ENCODE measurements around the gene UNG. TPM values are rescaled to one million over a fixed set of nuclear protein-coding genes. Genes with fewer than 3 reads are reported as not detected.

Gene UNG
- total and polyA plus RNA-seq, 2 of the 4 experiments (the other 2 are of a cell fraction): 13.3 to 16.0 TPM

- Histone ChIP-seq H4K8ac (ENCODE audit: low read depth in 2 of 2, low read length in 2 of 2) (no peak overlapping the region), H4K5ac (ENCODE audit: low read depth, low read length) (no peak overlapping the region), H3K23ac (ENCODE audit: low read depth, low read length) (no peak overlapping the region), H3K79me1 (ENCODE audit: low read depth in 1 of 2, low read length in 2 of 2) (no peaks in the 10 kb centered on the region; a peak in 1 of 4 replicates), H3K27me3 (ENCODE audit: control insufficient read depth, insufficient read depth, low read length) (no peaks in the 10 kb centered on the region), H3K27ac (ENCODE audit: insufficient read depth, low read length) (no peak overlapping the region), H3K9ac (ENCODE audit: low read depth, low read length) (no peak overlapping the region), H3K36me3 (ENCODE audit: control insufficient read depth, insufficient read depth, low read length) (no peaks in the 10 kb centered on the region), H2BK120ac (ENCODE audit: low read depth, low read length) (no peak overlapping the region), H3K4ac (ENCODE audit: low read depth, low read length) (no peak overlapping the region), H3K4me1 (ENCODE audit: control insufficient read depth, insufficient read depth, low read length) (no peaks in the 10 kb centered on the region), H3K18ac (ENCODE audit: low read depth, low read length) (no peak overlapping the region), H3K4me3 (ENCODE audit: insufficient read depth, low read depth, low read length) (no peak overlapping the region), H3K14ac (replicated peaks; ENCODE audit: low read depth, low read length) (no peak overlapping the region), H2BK20ac (ENCODE audit: low read depth, low read length) (no peak overlapping the region), H3K56ac (ENCODE audit: extremely low read depth, insufficient read depth, low read length) (no peak overlapping the region), H4K91ac (ENCODE audit: insufficient read depth, low read depth, low read length) (no peak overlapping the region), H2AFZ (replicated peaks; ENCODE audit: low read length, poor library complexity) (no peak overlapping the region), H3K4me2 (ENCODE audit: low read depth, low read length) (no peak overlapping the region), H4K20me1 (ENCODE audit: insufficient read depth, low read length) (no peaks in the 10 kb centered on the region), H3K9me3 (ENCODE audit: control insufficient read depth, insufficient read depth, low read length) (no peaks in the 10 kb centered on the region), H2BK5ac (ENCODE audit: low read depth, low read length, poor library complexity, severe bottlenecking) (no peak overlapping the region), H2AK5ac (ENCODE audit: low read depth, low read length) (no peak overlapping the region), H2BK15ac (ENCODE audit: low read depth, low read length) (no peak overlapping the region), H2AK9ac (replicated peaks; ENCODE audit: low read depth, low read length, poor library complexity) (no peak overlapping the region), H3K9me1 (ENCODE audit: insufficient read depth, low read length) (no peaks in the 10 kb centered on the region; the same call in 1 of the 2 replicates)
- in situ Hi-C loops (cut with MboI; ENCODE audit: low sequenced_read_pairs): no loop called here
- WGBS, 2 experiments (ENCODE audit: extremely low coverage in 2 of 2, insufficient read length in 1 of 2): 86% methylated on average over 3 of the region's 3 CpGs; no CpG with 5 or more reads in 1 of the 2 experiments
- ChIA-PET POLR2A (ENCODE audit: unreplicated experiment) (no interaction called here), CTCF (no interaction called here)
- no TSS peak for BruUV-seq (replicated peaks)
- dilution Hi-C loops (cut with HindIII; ENCODE audit: low sequenced_read_pairs, unreplicated experiment): no loop called here
- ATAC-seq (ENCODE audit: low read depth): no peak
- DNase-seq: no peak
- TF ChIP-seq RCOR1 (IDR thresholded peaks at IDR 0.05; ENCODE audit: insufficient replicate concordance, low read length) (no peak), POLR2A (IDR thresholded peaks at IDR 0.05; ENCODE audit: low read depth, low read length) (no peak), BHLHE40 (IDR thresholded peaks at IDR 0.05; ENCODE audit: low read depth, low read length) (no peak), FOS (IDR thresholded peaks at IDR 0.05; ENCODE audit: low read depth, low read length) (no peak), MAZ (IDR thresholded peaks at IDR 0.05; ENCODE audit: borderline replicate concordance, low read depth, low read length) (no peak), CTCF (conservative IDR thresholded peaks at IDR 0.05; ENCODE audit: low read depth, low read length) (no peak), SMC3 (IDR thresholded peaks at IDR 0.05; ENCODE audit: low read depth, low read length) (no peak), RFX5 (IDR thresholded peaks at IDR 0.05; ENCODE audit: low read depth, low read length) (no peak), RAD21 (IDR thresholded peaks at IDR 0.05; ENCODE audit: low read length) (no peak), USF2 (IDR thresholded peaks at IDR 0.05; ENCODE audit: low read depth, low read length) (no peak), CHD1 (IDR thresholded peaks at IDR 0.05; ENCODE audit: low read depth, low read length) (no peak), MXI1 (IDR thresholded peaks at IDR 0.05; ENCODE audit: borderline replicate concordance, low read depth, low read length) (no peak)
- intact Hi-C loops (cut with micrococcal nuclease): no loop called here
These were observed 18.0 kb downstream of the UNG start for GRCh38 chr12:109115404-109115757.
